A549 (cell line): Measurements from ENCODE around the gene DLG2. TPM values are rescaled to one million over a fixed set of nuclear protein-coding genes. Genes with fewer than 3 reads are reported as not detected.
A peak's percentile ranks its signal among the peaks of the same experiment; 100 is the strongest.

Source experiments
- ATAC-seq, 2 experiments: fragments of 200-7000 bp in 1 of 2; fragments of >200 bp in 1 of 2; cut with Nextera tagmentation in 1 of 2; cut with Tn5 transposase in 1 of 2; 3 replicates each; pipeline versions ENCODE4 v1.8.0 to v1.9.1; 2018 to 2020; ENCODE audit warnings: mild to moderate bottlenecking in 1 of 2, moderate library complexity in 1 of 2
- CTCF ChIA-PET: fragments of 300-600 bp; sonication (Branson Sonifier 250); formaldehyde crosslinking; extraction: SDS; loops from one replicate; lab custom pipeline; 2021; ENCODE audit warnings: antibody characterized with exemption, inconsistent platforms; lab: Yijun Ruan, JAX
- POLR2A ChIA-PET: fragments of 350-600 bp; formaldehyde crosslinking; extraction: SDS; loops from one replicate; lab custom pipeline; 2021; ENCODE audit warnings: antibody characterized with exemption, inconsistent platforms; lab: Yijun Ruan, JAX
- DNase-seq, 2 experiments: peaks; one replicate each; pipeline versions ENCODE4 v3.0.0 to v3.0.0-alpha.2; 2011 to 2016; ENCODE audit warnings: low read depth in 1 of 2, low spot score in 1 of 2
- FAIRE-seq: peaks from 2 replicates; lab custom pipeline; 2011; peaks lifted over from hg19 to GRCh38; lab: Jason Lieb, UNC
- H3K27ac ChIP-seq, 2 experiments: fragments of >200 bp; sonication (Bioruptor Twin); formaldehyde crosslinking; 3 replicates each; pipeline ENCODE4 v1.5.1; 2016 to 2017
- H3K4me1 ChIP-seq: fragments of >200 bp; sonication (Bioruptor Twin); formaldehyde crosslinking; 3 replicates; pipeline ENCODE4 v1.6.1; 2016
- H3K4me2 ChIP-seq: fragments of >200 bp; sonication (Bioruptor Twin); formaldehyde crosslinking; 3 replicates; pipeline ENCODE4 v1.6.1; 2016
- H3K4me3 ChIP-seq: fragments of >200 bp; sonication (Bioruptor Twin); formaldehyde crosslinking; 3 replicates; pipeline ENCODE4 v1.5.1; 2016
- H3K9me3 ChIP-seq: fragments of >200 bp; sonication (Bioruptor Twin); formaldehyde crosslinking; 3 replicates; pipeline ENCODE4 v1.6.1; 2016
- BCL3 ChIP-seq: fragments of >200 bp; sonication (Bioruptor Twin); formaldehyde crosslinking; IDR thresholded peaks from 3 replicates; pipeline ENCODE4 v1.6.1; 2016
- CBX2 ChIP-seq: fragments of 200-600 bp; sonication (generic); IDR thresholded peaks from 2 replicates; pipeline ENCODE4 v1.6.1; 2016; ENCODE audit warnings: low read depth, mild to moderate bottlenecking, borderline replicate concordance
- CBX8 ChIP-seq: fragments of 200-600 bp; sonication (generic); IDR thresholded peaks from 2 replicates; pipeline ENCODE4 v1.6.1; 2016
- CEBPB ChIP-seq, 2 experiments: fragments of >200 bp in 1 of 2; sonication (Bioruptor Twin) in 1 of 2; formaldehyde crosslinking in 1 of 2; IDR thresholded peaks; 2 replicates each; pipeline ENCODE4 v1.6.1; 2012 to 2016
- EHMT2 ChIP-seq: fragments of 200-600 bp; sonication (generic); IDR thresholded peaks from 2 replicates; pipeline ENCODE4 v1.6.1; 2016; ENCODE audit warnings: antibody characterized with exemption, low read depth, mild to moderate bottlenecking, moderate library complexity
- ESRRA ChIP-seq: fragments of 150-350 bp; IDR thresholded peaks from 2 replicates; pipeline ENCODE4 v1.6.1; 2014; ENCODE audit warnings: mild to moderate bottlenecking, low read length, borderline replicate concordance
- FOSB ChIP-seq: fragments of 250-450 bp; sonication (Bioruptor Pico); IDR thresholded peaks from 2 replicates; pipeline ENCODE4 v1.5.0; 2020; ENCODE audit warnings: mild to moderate bottlenecking, moderate library complexity
- HES2 ChIP-seq: fragments of >200 bp; sonication (Bioruptor Twin); formaldehyde crosslinking; IDR thresholded peaks from 2 replicates; pipeline ENCODE4 v1.6.1; 2016
- MAX ChIP-seq: IDR thresholded peaks from 2 replicates; pipeline ENCODE4 v1.6.1; 2012
- MAZ ChIP-seq: fragments of 150-350 bp; IDR thresholded peaks from 2 replicates; pipeline ENCODE4 v1.6.1; 2014; ENCODE audit warnings: antibody characterized with exemption, low read depth, low read length, borderline replicate concordance
- NFE2L2 ChIP-seq: fragments of 150-350 bp; conservative IDR thresholded peaks from 2 replicates; pipeline ENCODE4 v1.6.1; 2014; ENCODE audit warnings: low read length
- PHF8 ChIP-seq: fragments of 200-600 bp; sonication (generic); IDR thresholded peaks from 2 replicates; pipeline ENCODE4 v1.6.1; 2016; ENCODE audit warnings: low read depth, mild to moderate bottlenecking, antibody characterized with exemption, moderate library complexity, borderline replicate concordance
- POLR2A ChIP-seq: IDR thresholded peaks from 2 replicates; pipeline ENCODE4 v1.6.1; 2012; ENCODE audit warnings: mild to moderate bottlenecking, low read length
- POLR2AphosphoS2 ChIP-seq: conservative IDR thresholded peaks from 2 replicates; pipeline ENCODE4 v1.6.1; 2012; ENCODE audit warnings: low read length, improper control_type of control experiment, inconsistent platforms
- RAD21 ChIP-seq, 2 experiments: fragments of >200 bp in 1 of 2; sonication (Bioruptor Twin) in 1 of 2; formaldehyde crosslinking in 1 of 2; IDR thresholded peaks in 1 of 2; conservative IDR thresholded peaks in 1 of 2; 2 replicates in 1 of 2; 3 replicates in 1 of 2; pipeline ENCODE4 v1.6.1; 2012 to 2018; ENCODE audit warnings: inconsistent platforms in 1 of 2
- ZFP36 ChIP-seq: fragments of 450-650 bp; IDR thresholded peaks from 2 replicates; pipeline ENCODE4 v1.6.1; 2014; ENCODE audit warnings: borderline replicate concordance; ENCODE audit not compliant: partially characterized antibody
- WGBS: methylation state at CpG from one replicate; pipeline ENCODE4 v1.1.6; 2017; ENCODE audit errors: missing lambda C conversion rate; 5-methylcytosine and 5-hydroxymethylcytosine counted together
- polyA plus RNA-seq, 4 experiments: library from polyadenylated mRNA; depleted of rRNA in 3 of 4; stranded (reverse); fragments of >200 nt; fragmentation: RNase III in 1 of 4; extraction: RNeasy Plus Mini Kit Qiagen cat#74134 plus additional on column Dnase treatment in 1 of 4; gene quantifications; 2 replicates in 3 of 4; 3 replicates in 1 of 4; pipeline ENCODE4 v1.2.3, GENCODE V29; 2011 to 2017
- TF ChIP-seq, protein P1 (sequence below): fragments of >200 bp; sonication (Bioruptor Twin); formaldehyde crosslinking; IDR thresholded peaks from 3 replicates; pipeline ENCODE4 v1.5.1; 2016
- TF ChIP-seq, protein P2 (sequence below): fragments of 250-450 bp; sonication (Bioruptor Pico); IDR thresholded peaks from 2 replicates; pipeline ENCODE4 v1.5.0; 2021; ENCODE audit warnings: mild to moderate bottlenecking, moderate library complexity, borderline replicate concordance

The DLG2 gene
- polyA plus RNA-seq, 2 of the 4 experiments (the other 2 are of a cell fraction): 0.26 to 0.79 TPM

DNA sequence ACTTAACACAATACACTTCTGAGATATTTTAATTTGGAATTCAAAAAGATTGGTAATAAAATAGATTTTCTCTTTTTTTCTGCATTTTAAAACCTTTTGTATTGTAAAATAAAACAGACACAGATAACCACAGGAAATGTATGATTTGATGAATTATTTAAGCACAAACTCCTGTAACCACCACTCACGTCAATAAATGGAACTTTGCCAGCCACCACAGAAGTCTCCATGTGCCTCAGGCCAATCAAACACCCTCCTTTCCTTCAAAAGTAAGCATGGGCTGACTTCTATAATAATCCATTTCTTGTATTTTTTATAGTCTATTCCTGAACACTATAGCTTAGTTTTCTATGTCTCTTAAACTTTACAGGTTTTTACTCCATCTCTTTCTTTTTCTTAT, 721.7 kb downstream of the DLG2 start (continued):
- TF ChIP-seq, protein P1, sequence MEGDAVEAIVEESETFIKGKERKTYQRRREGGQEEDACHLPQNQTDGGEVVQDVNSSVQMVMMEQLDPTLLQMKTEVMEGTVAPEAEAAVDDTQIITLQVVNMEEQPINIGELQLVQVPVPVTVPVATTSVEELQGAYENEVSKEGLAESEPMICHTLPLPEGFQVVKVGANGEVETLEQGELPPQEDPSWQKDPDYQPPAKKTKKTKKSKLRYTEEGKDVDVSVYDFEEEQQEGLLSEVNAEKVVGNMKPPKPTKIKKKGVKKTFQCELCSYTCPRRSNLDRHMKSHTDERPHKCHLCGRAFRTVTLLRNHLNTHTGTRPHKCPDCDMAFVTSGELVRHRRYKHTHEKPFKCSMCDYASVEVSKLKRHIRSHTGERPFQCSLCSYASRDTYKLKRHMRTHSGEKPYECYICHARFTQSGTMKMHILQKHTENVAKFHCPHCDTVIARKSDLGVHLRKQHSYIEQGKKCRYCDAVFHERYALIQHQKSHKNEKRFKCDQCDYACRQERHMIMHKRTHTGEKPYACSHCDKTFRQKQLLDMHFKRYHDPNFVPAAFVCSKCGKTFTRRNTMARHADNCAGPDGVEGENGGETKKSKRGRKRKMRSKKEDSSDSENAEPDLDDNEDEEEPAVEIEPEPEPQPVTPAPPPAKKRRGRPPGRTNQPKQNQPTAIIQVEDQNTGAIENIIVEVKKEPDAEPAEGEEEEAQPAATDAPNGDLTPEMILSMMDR: no peak
- TF ChIP-seq POLR2AphosphoS2 (no peak), CBX8 (no peak)
- TF ChIP-seq, protein P2, sequence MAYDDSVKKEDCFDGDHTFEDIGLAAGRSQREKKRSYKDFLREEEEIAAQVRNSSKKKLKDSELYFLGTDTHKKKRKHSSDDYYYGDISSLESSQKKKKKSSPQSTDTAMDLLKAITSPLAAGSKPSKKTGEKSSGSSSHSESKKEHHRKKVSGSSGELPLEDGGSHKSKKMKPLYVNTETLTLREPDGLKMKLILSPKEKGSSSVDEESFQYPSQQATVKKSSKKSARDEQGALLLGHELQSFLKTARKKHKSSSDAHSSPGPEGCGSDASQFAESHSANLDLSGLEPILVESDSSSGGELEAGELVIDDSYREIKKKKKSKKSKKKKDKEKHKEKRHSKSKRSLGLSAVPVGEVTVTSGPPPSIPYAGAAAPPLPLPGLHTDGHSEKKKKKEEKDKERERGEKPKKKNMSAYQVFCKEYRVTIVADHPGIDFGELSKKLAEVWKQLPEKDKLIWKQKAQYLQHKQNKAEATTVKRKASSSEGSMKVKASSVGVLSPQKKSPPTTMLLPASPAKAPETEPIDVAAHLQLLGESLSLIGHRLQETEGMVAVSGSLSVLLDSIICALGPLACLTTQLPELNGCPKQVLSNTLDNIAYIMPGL (CRISPR knock-in tag): no peak

DNA sequence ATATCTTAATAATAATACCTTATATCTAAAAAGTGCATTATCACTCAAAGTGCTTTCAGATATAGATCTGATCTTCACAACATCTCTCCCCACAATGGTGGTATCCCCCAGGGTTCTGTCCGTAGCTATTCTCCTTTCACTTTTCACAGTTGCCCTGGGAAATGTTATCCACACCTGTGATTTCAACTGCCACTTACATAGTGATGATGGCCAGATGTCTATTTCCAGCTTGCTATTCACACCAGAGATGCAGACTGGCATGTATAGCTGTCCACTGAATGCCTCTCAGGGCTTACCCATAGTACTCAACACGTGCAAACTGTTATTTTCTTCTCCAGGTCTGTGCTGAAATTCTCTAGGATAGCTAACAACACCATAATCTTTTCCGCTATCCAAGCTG, 724.7 kb downstream of the DLG2 start:
- no peak for FAIRE-seq
- WGBS: 22% methylated on average over 3 of the region's 3 CpGs

DNA sequence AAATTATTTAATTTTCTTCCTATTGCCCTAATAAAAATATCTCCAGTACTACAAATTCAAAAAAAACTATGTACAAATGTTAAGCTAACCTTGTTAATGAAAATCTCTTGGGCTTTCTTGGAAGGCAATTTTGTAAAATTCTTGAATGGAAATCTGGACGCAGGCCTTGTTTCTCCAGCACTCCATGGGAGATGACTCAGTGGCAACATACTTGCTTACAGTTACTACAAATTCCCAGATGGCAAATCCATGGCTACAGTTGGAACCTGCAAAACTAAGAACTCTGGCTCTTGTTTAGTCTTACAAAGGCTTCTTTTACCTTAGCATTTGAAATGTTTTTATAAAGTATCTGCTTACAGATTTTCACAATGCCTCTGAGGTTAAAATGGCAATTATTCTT, 725.2 kb downstream of the DLG2 start:
- TF ChIP-seq RAD21 (conservative IDR thresholded peaks at IDR 0.05 in 1 of 2, IDR thresholded peaks at IDR 0.05 in 1 of 2): no peak
- TF ChIP-seq HES2: no peak
- TF ChIP-seq MAX: no peak
- no peak for TF ChIP-seq EHMT2
- TF ChIP-seq CEBPB (IDR thresholded peaks at IDR 0.05): no peak
- TF ChIP-seq CBX2: no peak

More for the DNA sequence above, 724.7 kb downstream of the DLG2 start:
- ChIA-PET CTCF (no interaction called here), POLR2A (no interaction called here)
- no peak for TF ChIP-seq FOSB (CRISPR knock-in tag)
- no peak for TF ChIP-seq HES2
- no peak for TF ChIP-seq POLR2A
- no peak for TF ChIP-seq ESRRA
- no peak for TF ChIP-seq CEBPB (IDR thresholded peaks at IDR 0.05)
- no peak for TF ChIP-seq PHF8
- TF ChIP-seq NFE2L2: no peak
- TF ChIP-seq MAZ: no peak
- no peak for DNase-seq
- no peaks in the 10 kb centered on the region for H3K4me1 ChIP-seq
- H3K9me3 ChIP-seq: no peaks in the 10 kb centered on the region
- no peak overlapping the region for H3K27ac ChIP-seq
- no peak for ATAC-seq
- no peak overlapping the region for H3K4me2 ChIP-seq
- H3K4me3 ChIP-seq: no peak overlapping the region

DNA sequence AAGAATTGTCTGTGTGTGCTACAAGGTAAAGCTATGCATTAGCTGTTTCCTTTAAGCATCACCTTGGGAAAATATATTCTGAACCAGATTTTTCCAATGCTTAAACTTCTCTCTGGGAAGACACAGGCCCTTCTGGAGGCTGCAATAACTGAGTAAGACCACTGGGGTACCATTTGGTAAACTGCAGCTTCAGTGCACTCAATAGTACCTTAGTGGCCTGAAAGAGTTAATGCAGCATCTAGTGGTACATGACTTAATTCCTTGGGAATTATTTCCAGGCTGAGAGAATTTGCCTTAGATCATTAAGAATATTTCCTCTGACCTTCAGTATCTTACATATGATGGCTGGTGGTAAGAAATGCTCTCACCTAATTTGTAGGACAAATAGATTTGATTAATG, 727.4 kb downstream of the DLG2 start:
- POLR2A ChIA-PET: no interaction called here
- Histone ChIP-seq H3K4me3 (no peak overlapping the region), H3K9me3 (no peaks in the 10 kb centered on the region), H3K4me1 (no peaks in the 10 kb centered on the region), H3K27ac (no peak overlapping the region), H3K4me2 (no peak overlapping the region)
- TF ChIP-seq POLR2AphosphoS2 (no peak), ZFP36 (no peak), BCL3 (no peak)
- CTCF ChIA-PET: no interaction called here
- FAIRE-seq: no peak
- DNase-seq: peak in 1 of 2 experiments; percentile 43
- peak; percentile 82 to 91; a peak in 5 of 6 replicates for ATAC-seq

More for the DNA sequence above, 725.2 kb downstream of the DLG2 start:
- Histone ChIP-seq H3K4me3 (no peak overlapping the region), H3K4me1 (no peaks in the 10 kb centered on the region), H3K27ac (no peak overlapping the region), H3K4me2 (no peak overlapping the region), H3K9me3 (no peaks in the 10 kb centered on the region)
- ChIA-PET POLR2A (no interaction called here), CTCF (no interaction called here)
- WGBS: 54% methylated on average over 1 of the region's 1 CpG
- ATAC-seq (no peak), DNase-seq (no peak), FAIRE-seq (no peak)
